Immature natural killer cell (primary cell): ENCODE data around the gene SPATA20. TPM values are rescaled to one million over a fixed set of nuclear protein-coding genes. Genes with fewer than 3 reads are reported as not detected.
A peak's percentile ranks its signal among the peaks of the same experiment; 100 is the strongest.

Experiments used
- DNase-seq, 3 donors: peaks; one replicate each; pipeline ENCODE4 v3.0.0; 2022; ENCODE audit warnings: mixed read lengths in 1 of 3
- H3K27ac Mint-ChIP-seq, 6 donors: one replicate each; pipeline ENCODE4 v1.8.0; 2020; ENCODE audit warnings: mixed read lengths in 6 of 6, mild to moderate bottlenecking in 5 of 6, inconsistent platforms in 4 of 6, moderate library complexity in 3 of 6
- H3K27me3 Mint-ChIP-seq, 3 donors: one replicate each; pipeline ENCODE4 v1.8.0; 2020 to 2021; ENCODE audit warnings: low read depth in 3 of 3, mild to moderate bottlenecking in 3 of 3, mixed read lengths in 3 of 3, moderate library complexity in 3 of 3, inconsistent platforms in 1 of 3
- H3K36me3 Mint-ChIP-seq, 3 donors: one replicate each; pipeline ENCODE4 v1.8.0; 2020; ENCODE audit warnings: mixed read lengths in 3 of 3, inconsistent platforms in 2 of 3, mild to moderate bottlenecking in 2 of 3
- H3K4me1 Mint-ChIP-seq, 2 donors: one replicate each; pipeline ENCODE4 v1.8.0; 2020; ENCODE audit warnings: inconsistent platforms in 2 of 2, mild to moderate bottlenecking in 2 of 2, mixed read lengths in 2 of 2, moderate library complexity in 1 of 2
- H3K4me3 Mint-ChIP-seq, 5 donors: one replicate each; pipeline ENCODE4 v1.8.0; 2020; ENCODE audit warnings: mild to moderate bottlenecking in 5 of 5, mixed read lengths in 5 of 5, inconsistent platforms in 3 of 5, moderate library complexity in 3 of 5
- H3K9me3 Mint-ChIP-seq, 6 donors: one replicate each; pipeline ENCODE4 v1.8.0; 2020; ENCODE audit warnings: mild to moderate bottlenecking in 6 of 6, mixed read lengths in 6 of 6, inconsistent platforms in 4 of 6, moderate library complexity in 3 of 6
- polyA plus RNA-seq, 3 donors: library from polyadenylated mRNA; unstranded; fragments of 300-500 nt; fragmentation: Illumina TruSeq; gene quantifications; one replicate each; pipeline ENCODE4 v1.2.3, GENCODE V29; 2021

The SPATA20 gene
- polyA plus RNA-seq: 10 to 100 TPM in 1 of 3 donors, 1 to 10 TPM in 2; 9.8 to 23.0 (median 9.9) TPM

DNA sequence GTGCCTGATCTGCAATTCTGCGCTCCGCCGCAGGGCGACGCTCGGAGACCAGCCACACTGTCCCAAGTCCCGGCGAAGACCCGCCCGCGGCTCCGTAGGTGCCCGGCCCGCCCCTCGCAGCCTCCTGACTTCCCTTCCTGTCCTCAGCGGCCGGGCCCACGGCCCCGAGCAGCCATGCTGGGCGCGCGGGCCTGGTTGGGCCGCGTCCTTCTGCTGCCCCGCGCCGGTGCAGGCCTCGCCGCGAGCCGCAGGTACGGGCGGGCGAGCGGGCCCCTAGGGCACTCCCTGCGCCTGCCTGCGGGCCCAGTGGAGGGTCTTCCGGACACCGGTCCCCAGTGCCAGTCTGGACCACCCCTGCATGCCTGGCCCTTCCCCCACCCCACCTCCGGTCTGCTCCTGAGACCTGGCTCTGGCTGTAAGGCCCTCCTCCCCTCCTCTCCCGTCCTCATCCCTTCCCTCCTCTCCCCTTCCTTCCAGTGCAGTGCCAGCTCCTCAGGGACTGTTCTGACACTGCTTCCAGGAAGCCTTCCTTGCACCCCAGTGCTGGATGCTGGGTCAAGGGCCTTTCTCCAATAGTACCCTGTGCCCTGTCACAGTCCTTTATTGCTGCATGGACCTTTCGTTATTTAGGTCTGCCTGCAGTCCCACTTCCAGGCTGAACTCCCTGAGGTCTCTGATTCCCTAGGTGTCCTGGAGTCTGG is at the start of gene SPATA20:
Gene SPATA20 (plus strand): TSS at position 140 of the 701 bp plus-strand sequence. CDS start 35 bp downstream, at position 175.
- H3K4me1 Mint-ChIP-seq: peaks cover 17 to 20% of the 10 kb centered on the region in 2 donors
- H3K36me3 Mint-ChIP-seq: no peaks in the 10 kb centered on the region
- no peaks in the 10 kb centered on the region for H3K9me3 Mint-ChIP-seq
- peak within 1 kb of the TSS in 5 of 6 donors; percentile 34 to 82 (median 57) for H3K27ac Mint-ChIP-seq
- peaks cover 4 to 14% (median 9%) of the 10 kb centered on the region in 3 donors for H3K27me3 Mint-ChIP-seq
- DNase-seq: peak; percentile 84 to 87 (median 84)
- peak within 1 kb of the TSS; percentile 66 to 83 (median 69) for H3K4me3 Mint-ChIP-seq

DNA sequence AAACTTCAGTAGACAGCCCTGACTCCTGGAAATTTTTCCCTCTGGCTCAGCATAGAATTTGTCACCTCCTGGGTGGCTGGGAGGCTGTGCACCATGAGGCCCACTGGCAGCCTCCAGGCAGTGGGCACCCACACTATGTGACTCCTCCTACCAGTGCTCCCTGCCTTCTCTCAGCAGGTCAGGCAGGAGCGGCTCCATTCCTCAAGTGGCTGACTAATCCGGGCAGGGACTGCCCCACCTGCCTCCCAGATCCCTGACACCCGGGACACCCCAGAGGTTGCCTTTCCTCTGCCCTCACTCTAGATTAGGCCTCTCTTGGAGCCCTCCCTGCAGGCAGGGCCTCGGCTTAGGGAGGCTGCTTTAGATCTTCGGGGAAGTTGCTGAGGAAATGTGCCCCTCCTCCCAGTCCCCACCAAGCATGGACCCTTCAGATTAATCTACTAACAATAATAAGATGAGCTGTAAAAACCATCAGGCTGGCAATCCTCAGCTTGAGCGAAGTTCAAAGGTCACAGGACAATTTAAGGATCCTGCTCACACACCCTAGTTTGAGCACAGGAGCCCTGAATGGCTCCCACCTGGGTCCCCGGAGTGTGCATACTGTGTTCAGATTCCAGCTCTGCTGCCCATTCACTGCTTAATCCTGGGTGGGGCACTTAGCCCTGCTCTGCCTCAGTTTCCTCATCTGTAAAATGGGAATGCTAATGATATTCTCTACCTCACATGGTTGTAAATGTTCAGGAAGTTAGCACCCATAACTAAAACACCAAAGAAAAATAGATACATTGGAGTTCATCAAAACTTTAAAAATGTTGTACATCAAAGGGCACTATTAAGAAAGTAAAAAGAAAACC is 48.7 kb upstream of the SPATA20 start:
- no peak for DNase-seq
- H3K27me3 Mint-ChIP-seq: peaks cover 0 to 4% (median 2%) of the 10 kb centered on the region in 3 donors
- H3K27ac Mint-ChIP-seq: no peak overlapping the region
- H3K9me3 Mint-ChIP-seq: no peaks in the 10 kb centered on the region
- no peak overlapping the region for H3K4me3 Mint-ChIP-seq
- H3K4me1 Mint-ChIP-seq: no peaks in the 10 kb centered on the region
- no peaks in the 10 kb centered on the region for H3K36me3 Mint-ChIP-seq

- Mint-ChIP-seq H3K36me3 (no peaks in the 10 kb centered on the region), H3K4me1 (no peaks in the 10 kb centered on the region), H3K27ac (no peak overlapping the region), H3K4me3 (no peak overlapping the region), H3K9me3 (no peaks in the 10 kb centered on the region), H3K27me3 (peaks cover 0 to 4% (median 2%) of the 10 kb centered on the region in 3 donors)
- no peak for DNase-seq
These were observed 47.7 kb upstream of the SPATA20 start for GRCh38 chr17:50499270-50499669.

DNA sequence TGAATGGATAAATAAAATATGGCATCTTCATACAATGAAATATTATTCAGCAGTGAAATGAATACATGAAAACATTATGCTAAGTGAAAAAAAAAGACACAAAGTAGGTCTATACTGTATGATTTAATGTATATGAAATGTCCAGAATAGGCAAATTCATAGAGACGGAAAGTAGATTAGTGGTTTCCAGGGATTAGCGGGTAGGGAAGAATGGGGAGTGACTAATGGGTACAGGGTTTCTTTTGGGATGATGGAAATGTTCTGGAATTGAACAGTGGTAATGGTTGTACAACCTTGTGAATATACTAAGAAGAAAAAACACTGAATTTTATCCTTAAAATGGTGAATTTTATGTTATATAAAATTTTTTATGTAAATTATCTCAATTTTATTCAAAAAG is 47.3 kb upstream of the SPATA20 start:
- Mint-ChIP-seq H3K4me3 (no peak overlapping the region), H3K27me3 (peaks cover 0 to 4% (median 2%) of the 10 kb centered on the region in 3 donors), H3K4me1 (no peaks in the 10 kb centered on the region), H3K27ac (no peak overlapping the region), H3K36me3 (no peaks in the 10 kb centered on the region), H3K9me3 (no peaks in the 10 kb centered on the region)
- no peak for DNase-seq

- H3K9me3 Mint-ChIP-seq: no peaks in the 10 kb centered on the region
- no peaks in the 10 kb centered on the region for H3K36me3 Mint-ChIP-seq
- H3K4me3 Mint-ChIP-seq: no peak overlapping the region
- H3K4me1 Mint-ChIP-seq: no peaks in the 10 kb centered on the region
- DNase-seq: no peak
- peaks cover 0 to 2% (median under 1%) of the 10 kb centered on the region in 3 donors for H3K27me3 Mint-ChIP-seq
- H3K27ac Mint-ChIP-seq: no peak overlapping the region
These were observed 45.9 kb upstream of the SPATA20 start for GRCh38 chr17:50501054-50501453.

DNA sequence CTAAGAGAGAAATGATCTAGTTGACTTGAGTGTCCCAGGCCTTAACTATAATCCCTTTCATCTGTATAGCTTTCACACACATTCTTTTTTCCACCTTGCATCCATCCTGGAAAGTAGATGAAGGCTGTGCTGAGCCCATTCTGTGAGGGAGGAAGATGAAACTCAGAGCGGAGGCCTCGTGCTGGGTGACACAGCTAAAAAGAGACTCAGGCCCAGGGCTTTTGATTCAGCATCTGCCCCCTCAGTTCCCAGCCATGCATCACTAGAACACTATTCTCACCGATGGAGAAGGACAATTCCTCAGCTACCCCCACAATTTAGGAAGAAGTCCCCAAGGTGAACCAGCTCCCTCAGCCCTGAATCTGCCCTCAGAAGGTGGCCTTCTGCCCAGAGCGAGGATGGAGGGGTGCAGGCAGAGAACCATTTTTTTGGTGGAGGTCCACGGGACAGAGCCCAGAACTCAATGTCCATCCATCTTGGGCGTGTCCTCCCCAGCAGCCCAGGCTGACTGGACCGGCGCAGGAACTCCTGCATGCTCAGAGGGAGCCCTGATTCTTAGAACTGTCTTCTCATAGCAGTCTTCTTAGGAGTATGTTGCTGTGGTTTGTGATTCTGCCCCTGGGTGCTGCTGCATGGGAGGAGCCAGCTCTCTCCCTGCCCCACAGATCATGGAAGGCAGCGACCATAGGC is 44.5 kb upstream of the SPATA20 start:
- Mint-ChIP-seq H3K4me1 (peaks cover 0 to under 1% of the 10 kb centered on the region in 2 donors), H3K36me3 (no peaks in the 10 kb centered on the region), H3K27me3 (peaks cover 0 to 2% (median 0%) of the 10 kb centered on the region in 3 donors), H3K4me3 (no peak overlapping the region), H3K27ac (no peak overlapping the region), H3K9me3 (no peaks in the 10 kb centered on the region)
- DNase-seq: no peak

DNA sequence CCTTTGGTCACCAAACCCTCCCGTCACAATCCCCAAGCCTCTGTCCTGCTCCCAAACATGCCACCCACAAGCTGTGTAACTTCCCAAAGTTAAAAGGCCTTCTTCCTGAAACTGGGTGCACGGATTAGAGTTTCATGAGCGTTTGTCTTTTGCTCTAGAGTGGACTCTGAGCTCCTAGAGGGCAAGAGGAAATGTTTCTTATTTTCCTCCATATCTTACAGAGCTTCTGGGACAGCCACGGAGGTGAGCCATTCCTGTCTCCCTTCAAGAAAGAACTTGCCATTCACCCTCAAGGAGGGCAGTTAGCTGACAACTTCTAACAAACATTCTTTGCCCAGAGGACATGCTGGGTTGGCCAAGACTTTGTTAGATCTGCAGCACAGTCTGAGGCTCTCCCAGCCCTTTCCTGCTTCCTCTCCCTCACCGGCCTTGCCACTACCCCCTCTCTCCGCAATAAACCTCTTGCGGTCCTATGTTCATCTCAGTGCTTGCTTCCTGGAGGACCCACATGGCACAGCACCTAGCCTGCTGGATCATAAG is 41.3 kb upstream of the SPATA20 start:
- peaks cover 0 to 2% (median 0%) of the 10 kb centered on the region in 3 donors for H3K27me3 Mint-ChIP-seq
- no peak for DNase-seq
- H3K36me3 Mint-ChIP-seq: no peaks in the 10 kb centered on the region
- H3K9me3 Mint-ChIP-seq: no peaks in the 10 kb centered on the region
- peaks cover 19 to 21% of the 10 kb centered on the region in 2 donors for H3K4me1 Mint-ChIP-seq
- no peak overlapping the region for H3K4me3 Mint-ChIP-seq
- H3K27ac Mint-ChIP-seq: no peak overlapping the region

GRCh38 chr17:50506298-50506697 is 40.7 kb upstream of the SPATA20 start:
- peak overlapping the region; percentile 2 to 62 (median 48) for H3K27ac Mint-ChIP-seq
- DNase-seq: no peak
- no peaks in the 10 kb centered on the region for H3K9me3 Mint-ChIP-seq
- H3K27me3 Mint-ChIP-seq: peaks cover 0 to 2% (median 0%) of the 10 kb centered on the region in 3 donors
- no peaks in the 10 kb centered on the region for H3K36me3 Mint-ChIP-seq
- H3K4me1 Mint-ChIP-seq: peaks cover 19 to 21% of the 10 kb centered on the region in 2 donors
- H3K4me3 Mint-ChIP-seq: peak overlapping the region in 4 of 5 donors; percentile 16 to 55 (median 31)

DNA sequence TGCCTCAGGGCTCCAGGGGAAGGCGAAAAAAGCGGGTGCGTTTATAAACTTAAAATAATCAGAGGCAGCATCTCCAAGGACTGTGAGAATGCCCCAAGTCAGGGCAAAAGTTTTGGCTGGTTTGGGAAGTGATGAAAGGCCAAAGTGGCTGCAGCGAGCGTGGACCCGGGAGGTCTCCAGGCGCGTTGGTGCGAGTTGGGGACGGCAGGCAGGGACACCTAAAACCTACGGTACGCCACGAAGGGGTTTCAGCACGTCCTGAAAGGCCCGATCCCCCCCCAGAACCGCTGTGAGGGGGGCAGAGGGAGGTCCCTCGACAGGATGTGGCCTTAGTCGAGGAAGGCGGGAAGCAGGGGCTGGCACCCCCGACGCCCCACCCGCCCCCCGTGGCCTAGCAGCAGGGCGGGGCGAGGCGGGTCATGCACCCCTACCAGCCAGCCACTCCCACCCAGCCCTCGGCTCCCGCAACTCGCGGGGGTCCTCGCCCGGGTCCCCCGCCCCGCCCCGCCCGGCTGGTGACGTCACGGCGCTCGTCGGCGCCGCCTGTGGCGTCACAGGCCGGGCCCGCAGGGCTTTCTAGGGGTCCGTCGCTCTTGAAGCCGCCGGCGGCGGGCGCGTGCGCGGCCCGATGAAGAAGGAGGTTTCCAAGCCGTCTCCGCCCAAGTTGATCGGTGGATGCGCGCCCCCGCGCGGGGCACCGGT is 39.0 kb upstream of the SPATA20 start, which contains the start of gene MYCBPAP:
Gene MYCBPAP (plus strand): TSS at position 569 of the 702 bp plus-strand sequence. CDS start 236 bp downstream, outside the sequence.
- Mint-ChIP-seq H3K27me3 (peaks cover 0 to 2% (median 2%) of the 10 kb centered on the region in 3 donors), H3K9me3 (no peaks in the 10 kb centered on the region), H3K36me3 (no peaks in the 10 kb centered on the region), H3K4me3 (peak within 1 kb of the TSS; percentile 81 to 94 (median 90)), H3K27ac (peak within 1 kb of the TSS; percentile 89 to 97 (median 96)), H3K4me1 (peaks cover 19 to 21% of the 10 kb centered on the region in 2 donors)
- peak; percentile 81 to 89 (median 82) for DNase-seq

DNA sequence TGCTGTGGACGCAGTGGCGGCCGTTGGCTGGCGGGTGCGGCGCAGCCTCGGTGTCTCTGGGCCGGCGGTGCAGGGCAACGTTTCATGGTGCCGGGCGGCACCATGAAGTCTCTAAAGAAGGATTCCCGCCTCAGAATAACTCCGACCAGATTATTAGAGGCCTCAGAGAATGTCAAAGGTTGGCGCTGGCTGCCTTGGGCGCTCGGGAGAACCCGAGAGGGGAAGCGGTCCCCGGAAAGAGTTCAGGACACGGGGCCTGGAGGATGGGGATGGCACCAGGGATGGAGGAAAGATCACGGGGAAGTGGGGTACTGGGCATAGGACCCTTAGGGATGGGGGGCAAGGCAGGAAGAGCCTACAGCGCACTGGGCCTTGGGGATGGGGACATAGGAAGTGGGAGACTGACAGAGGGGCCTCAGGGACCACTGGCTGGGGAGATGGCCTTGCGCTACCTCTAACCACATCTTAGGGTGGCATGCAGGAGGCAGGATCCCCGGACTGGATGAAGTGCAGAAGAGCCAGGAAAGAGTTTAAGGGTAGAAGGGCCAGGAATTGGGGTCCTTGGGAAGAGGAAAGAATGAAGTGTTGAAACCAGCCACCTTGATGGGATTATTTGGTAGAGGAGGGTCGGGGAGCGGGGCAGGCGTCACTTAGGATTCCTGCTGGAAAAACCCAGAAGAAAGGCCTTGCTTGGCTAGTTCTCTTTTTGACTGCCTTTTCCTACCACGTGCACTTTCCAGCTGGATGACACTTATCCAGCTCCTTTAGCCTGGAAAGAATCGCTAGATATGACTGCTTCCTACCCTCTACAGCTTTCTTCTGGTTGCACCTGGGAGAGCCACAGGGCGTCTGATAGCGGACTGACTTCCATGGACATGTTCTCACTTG is 38.2 kb upstream of the SPATA20 start:
- H3K4me3 Mint-ChIP-seq: peak overlapping the region; percentile 80 to 94 (median 88)
- peak overlapping the region; percentile 77 to 95 (median 90) for H3K27ac Mint-ChIP-seq
- H3K9me3 Mint-ChIP-seq: no peaks in the 10 kb centered on the region
- peaks cover 19 to 21% of the 10 kb centered on the region in 2 donors for H3K4me1 Mint-ChIP-seq
- H3K27me3 Mint-ChIP-seq: peaks cover 0 to 2% (median 2%) of the 10 kb centered on the region in 3 donors
- H3K36me3 Mint-ChIP-seq: no peaks in the 10 kb centered on the region
- DNase-seq: no peak

- Mint-ChIP-seq H3K27ac (no peak overlapping the region), H3K4me1 (peaks cover 19 to 21% of the 10 kb centered on the region in 2 donors), H3K36me3 (no peaks in the 10 kb centered on the region), H3K27me3 (peaks cover 2 to 3% (median 2%) of the 10 kb centered on the region in 3 donors), H3K9me3 (no peaks in the 10 kb centered on the region), H3K4me3 (no peak overlapping the region)
- no peak for DNase-seq
These were observed 35.9 kb upstream of the SPATA20 start for GRCh38 chr17:50511058-50511457.

GRCh38 chr17:50513495-50513894 is 33.5 kb upstream of the SPATA20 start:
- H3K36me3 Mint-ChIP-seq: no peaks in the 10 kb centered on the region
- H3K4me1 Mint-ChIP-seq: peaks cover 13% of the 10 kb centered on the region in 2 donors
- H3K9me3 Mint-ChIP-seq: no peaks in the 10 kb centered on the region
- peaks cover 2 to 4% (median 3%) of the 10 kb centered on the region in 3 donors for H3K27me3 Mint-ChIP-seq
- DNase-seq: no peak
- H3K4me3 Mint-ChIP-seq: no peak overlapping the region
- H3K27ac Mint-ChIP-seq: no peak overlapping the region
